ENCODE measurements around the gene ZNF14.

- no peak for TF ChIP-seq POLR2A (IDR thresholded peaks at IDR 0.05)
- TF ChIP-seq, protein P1, sequence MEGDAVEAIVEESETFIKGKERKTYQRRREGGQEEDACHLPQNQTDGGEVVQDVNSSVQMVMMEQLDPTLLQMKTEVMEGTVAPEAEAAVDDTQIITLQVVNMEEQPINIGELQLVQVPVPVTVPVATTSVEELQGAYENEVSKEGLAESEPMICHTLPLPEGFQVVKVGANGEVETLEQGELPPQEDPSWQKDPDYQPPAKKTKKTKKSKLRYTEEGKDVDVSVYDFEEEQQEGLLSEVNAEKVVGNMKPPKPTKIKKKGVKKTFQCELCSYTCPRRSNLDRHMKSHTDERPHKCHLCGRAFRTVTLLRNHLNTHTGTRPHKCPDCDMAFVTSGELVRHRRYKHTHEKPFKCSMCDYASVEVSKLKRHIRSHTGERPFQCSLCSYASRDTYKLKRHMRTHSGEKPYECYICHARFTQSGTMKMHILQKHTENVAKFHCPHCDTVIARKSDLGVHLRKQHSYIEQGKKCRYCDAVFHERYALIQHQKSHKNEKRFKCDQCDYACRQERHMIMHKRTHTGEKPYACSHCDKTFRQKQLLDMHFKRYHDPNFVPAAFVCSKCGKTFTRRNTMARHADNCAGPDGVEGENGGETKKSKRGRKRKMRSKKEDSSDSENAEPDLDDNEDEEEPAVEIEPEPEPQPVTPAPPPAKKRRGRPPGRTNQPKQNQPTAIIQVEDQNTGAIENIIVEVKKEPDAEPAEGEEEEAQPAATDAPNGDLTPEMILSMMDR (IDR thresholded peaks at IDR 0.05) = no peak
These were observed 5.7 kb upstream of the ZNF14 start for GRCh38 chr19:19738564-19738963.
